Femur (tissue), 1 donor: ENCODE data around the gene C1orf116.

Experiments used
- DNase-seq: peaks from one replicate; pipeline ENCODE4 v3.0.0-alpha.2; 2017

The C1orf116 gene

GRCh38 chr1:206985162-206985749 is 47.3 kb downstream of the C1orf116 start:
- no peak for DNase-seq

GRCh38 chr1:206982216-206982615 is 50.3 kb downstream of the C1orf116 start:
- peak; percentile 57 for DNase-seq

GRCh38 chr1:206979379-206980043 is 53.0 kb downstream of the C1orf116 start:
- DNase-seq = no peak

GRCh38 chr1:206978259-206978658 is 54.3 kb downstream of the C1orf116 start:
- DNase-seq = no peak

GRCh38 chr1:206975306-206975705 is 57.2 kb downstream of the C1orf116 start:
- DNase-seq = no peak

- no peak for DNase-seq
Measured at GRCh38 chr1:206974140-206974539, 58.4 kb downstream of the C1orf116 start.

- no peak for DNase-seq
Measured at GRCh38 chr1:206972728-206973127, 59.8 kb downstream of the C1orf116 start.

GRCh38 chr1:206971029-206971655 is 61.4 kb downstream of the C1orf116 start:
- DNase-seq = no peak

GRCh38 chr1:206970446-206970845 is 62.1 kb downstream of the C1orf116 start, which contains the start of gene FCAMR:
TSS of gene FCAMR (minus strand) at chr1:206970460. CDS start at chr1:206970125, 335 bp downstream.
- no peak for DNase-seq

GRCh38 chr1:206969090-206969489 is 63.5 kb downstream of the C1orf116 start:
- DNase-seq = no peak
